Common myeloid progenitor, CD34-positive (primary cell): Measurements from ENCODE around the gene RIPK1.

Source experiments
- CTCF ChIA-PET: fragments of 350-600 bp; sonication (Branson Sonifier 250); formaldehyde crosslinking; loops from one replicate; lab custom pipeline; 2021; ENCODE audit warnings: antibody characterized with exemption; lab: Charles Lee
- POLR2A ChIA-PET: fragments of 350-600 bp; sonication (Branson Sonifier 250); formaldehyde crosslinking; loops from one replicate; lab custom pipeline; 2021; ENCODE audit warnings: antibody characterized with exemption; lab: Charles Lee
- DNase-seq, 3 donors: peaks; one replicate each; pipeline versions ENCODE4 v3.0.0 to v3.0.0-alpha.2; 2013
- H3K27ac ChIP-seq, 2 experiments: 1 replicate in 1 of 2; 2 replicates in 1 of 2; pipeline ENCODE4 v1.7.0; 2013; ENCODE audit warnings: inconsistent platforms in 2 of 2, low read length in 2 of 2, mild to moderate bottlenecking in 2 of 2, low read depth in 1 of 2, moderate library complexity in 1 of 2; ENCODE audit not compliant: severe bottlenecking in 2 of 2, insufficient read depth in 1 of 2, poor library complexity in 1 of 2
- H3K27me3 ChIP-seq, 5 experiments: replicated peaks in 2 of 5; 1 replicate in 3 of 5; 2 replicates in 2 of 5; pipeline versions ENCODE4 v1.6.1 to v1.7.0; 2013; ENCODE audit warnings: low read length in 4 of 5, mild to moderate bottlenecking in 2 of 5, moderate library complexity in 2 of 5, inconsistent platforms in 1 of 5; ENCODE audit not compliant: insufficient read depth in 5 of 5, control insufficient read depth in 4 of 5
- H3K36me3 ChIP-seq, 4 experiments: 1 replicate in 2 of 4; 2 replicates in 2 of 4; pipeline versions ENCODE4 v1.6.1 to v1.7.0; 2013; ENCODE audit warnings: low read length in 3 of 4, control low read depth in 1 of 4, mild to moderate bottlenecking in 1 of 4; ENCODE audit not compliant: control insufficient read depth in 4 of 4, insufficient read depth in 4 of 4
- H3K4me1 ChIP-seq, 4 experiments: 1 replicate in 3 of 4; 2 replicates in 1 of 4; pipeline versions ENCODE4 v1.6.1 to v1.7.1; 2013; ENCODE audit warnings: low read length in 3 of 4, mild to moderate bottlenecking in 3 of 4, control low read depth in 1 of 4, inconsistent platforms in 1 of 4, moderate library complexity in 1 of 4; ENCODE audit not compliant: control insufficient read depth in 4 of 4, insufficient read depth in 4 of 4; ENCODE audit errors: control extremely low read depth in 1 of 4
- H3K4me3 ChIP-seq, 7 experiments: 1 replicate in 4 of 7; 2 replicates in 3 of 7; pipeline versions ENCODE4 v1.5.1 to v1.7.0; 2013; ENCODE audit warnings: mild to moderate bottlenecking in 7 of 7, low read length in 6 of 7, moderate library complexity in 6 of 7, inconsistent platforms in 2 of 7, low read depth in 2 of 7, control low read depth in 1 of 7; ENCODE audit not compliant: insufficient read depth in 4 of 7, control insufficient read depth in 1 of 7; ENCODE audit errors: extremely low read depth in 1 of 7
- H3K9me3 ChIP-seq, 5 experiments: 1 replicate in 4 of 5; 2 replicates in 1 of 5; pipeline versions ENCODE4 v1.6.1 to v1.7.1; 2013; ENCODE audit warnings: low read length in 4 of 5, mild to moderate bottlenecking in 2 of 5, inconsistent platforms in 1 of 5, low read depth in 1 of 5, moderate library complexity in 1 of 5; ENCODE audit not compliant: control insufficient read depth in 4 of 5, insufficient read depth in 2 of 5; ENCODE audit errors: control extremely low read depth in 1 of 5
- WGBS: methylation state at CpG from one replicate; pipeline ENCODE4 v1.1.5; 2013; ENCODE audit not compliant: insufficient coverage; 5-methylcytosine and 5-hydroxymethylcytosine counted together

RIPK1 gene

GRCh38 chr6:3114377-3114776, 46.1 kb downstream of the RIPK1 start:
- peaks cover 7 to 12% (median 11%) of the 10 kb centered on the region in 4 experiments for H3K4me1 ChIP-seq
- H3K27me3 ChIP-seq, result no peaks in the 10 kb centered on the region
- CTCF ChIA-PET, result no interaction called here
- no peaks in the 10 kb centered on the region for H3K9me3 ChIP-seq
- no peak for DNase-seq
- H3K36me3 ChIP-seq, result peaks cover 8 to 54% (median 38%) of the 10 kb centered on the region in 4 experiments
- WGBS, result 100% methylated on average over 3 of the region's 6 CpGs
- POLR2A ChIA-PET, result no interaction called here
- no peak overlapping the region for H3K4me3 ChIP-seq
- no peak overlapping the region for H3K27ac ChIP-seq

- H3K27me3 ChIP-seq, result no peaks in the 10 kb centered on the region
- peak in 1 of 3 donors; percentile 1 for DNase-seq
- WGBS, result 2% methylated on average over 5 of the region's 8 CpGs
- H3K4me1 ChIP-seq, result peaks cover 7 to 13% (median 12%) of the 10 kb centered on the region in 4 experiments
- ChIA-PET CTCF (no interaction called here), POLR2A (no interaction called here)
- H3K27ac ChIP-seq, result peak overlapping the region; percentile 71 to 89
- peak overlapping the region; percentile 77 to 95 (median 92) for H3K4me3 ChIP-seq
- H3K36me3 ChIP-seq, result peaks cover 0 to 24% (median 20%) of the 10 kb centered on the region in 4 experiments
- H3K9me3 ChIP-seq, result no peaks in the 10 kb centered on the region
Measured at GRCh38 chr6:3117912-3118352, 49.6 kb downstream of the RIPK1 start.

GRCh38 chr6:3118353-3119039, 50.2 kb downstream of the RIPK1 start, which contains the start of gene BPHL:
Gene BPHL, plus strand, starts transcription at chr6:3118711. Its CDS starts 30 bp downstream, at chr6:3118741.
- CTCF ChIA-PET, result no interaction called here

GRCh38 chr6:3119040-3119723, 50.9 kb downstream of the RIPK1 start:
- Histone ChIP-seq H3K27ac (peak overlapping the region in 1 of 2 experiments; percentile 53), H3K4me1 (peaks cover 7 to 13% (median 12%) of the 10 kb centered on the region in 4 experiments), H3K4me3 (peak overlapping the region; percentile 77 to 95 (median 92)), H3K36me3 (peaks cover 0 to 12% (median 10%) of the 10 kb centered on the region in 4 experiments), H3K27me3 (no peaks in the 10 kb centered on the region), H3K9me3 (no peaks in the 10 kb centered on the region)
- WGBS, result under 1% methylated on average over 14 of the region's 19 CpGs
- ChIA-PET POLR2A (interaction anchor here (0.6 kb wide), 2 partner anchors 329 to 353 kb away, joined by 3 to 4 read pairs; no protein-coding TSS in a partner anchor), CTCF (interaction anchor here (0.5 to 1.5 kb wide), 6 partner anchors 18 to 957 kb away, joined by 3 to 7 read pairs (median 4); partner anchors contain the start of gene PSMG4)
- peak in 2 of 3 donors; percentile 3 to 47 for DNase-seq

More at GRCh38 chr6:3118353-3119039, 50.2 kb downstream of the RIPK1 start, which contains the start of gene BPHL:
- POLR2A ChIA-PET, result interaction anchor here (0.6 kb wide), 1 partner anchor 328 kb away, joined by 3 read pairs; no protein-coding TSS in a partner anchor
- Histone ChIP-seq H3K27ac (peak within 1 kb of the TSS; percentile 71 to 89), H3K9me3 (no peaks in the 10 kb centered on the region), H3K4me3 (peak within 1 kb of the TSS; percentile 77 to 95 (median 92)), H3K27me3 (no peaks in the 10 kb centered on the region), H3K4me1 (peaks cover 7 to 13% (median 12%) of the 10 kb centered on the region in 4 experiments), H3K36me3 (peaks cover 0 to 18% (median 15%) of the 10 kb centered on the region in 4 experiments)
- DNase-seq, result peak; percentile 91 to 96 (median 94)
- WGBS, result 0% methylated on average over 63 of the region's 89 CpGs

GRCh38 chr6:3120765-3121089, 52.4 kb downstream of the RIPK1 start:
- Histone ChIP-seq H3K4me1 (peaks cover 7 to 13% (median 12%) of the 10 kb centered on the region in 4 experiments), H3K9me3 (no peaks in the 10 kb centered on the region), H3K27ac (no peak overlapping the region), H3K36me3 (no peaks in the 10 kb centered on the region), H3K27me3 (no peaks in the 10 kb centered on the region), H3K4me3 (no peak overlapping the region)
- CTCF ChIA-PET, result no interaction called here
- POLR2A ChIA-PET, result interaction anchor here (0.6 kb wide), 1 partner anchor 353 kb away, joined by 3 read pairs; no protein-coding TSS in a partner anchor
- WGBS, result 100% methylated on average over 4 of the region's 5 CpGs
- DNase-seq, result no peak

- WGBS, result 96% methylated on average over 9 of the region's 9 CpGs
- CTCF ChIA-PET, result interaction anchor here (0.9 to 1.5 kb wide), 3 partner anchors 42 to 129 kb away, joined by 3 to 7 read pairs (median 4); no protein-coding TSS in a partner anchor
- no peaks in the 10 kb centered on the region for H3K9me3 ChIP-seq
- POLR2A ChIA-PET, result no interaction called here
- H3K27me3 ChIP-seq, result no peaks in the 10 kb centered on the region
- no peak overlapping the region for H3K4me3 ChIP-seq
- no peak overlapping the region for H3K27ac ChIP-seq
- H3K4me1 ChIP-seq, result peaks cover 5 to 10% (median 8%) of the 10 kb centered on the region in 4 experiments
- DNase-seq, result no peak
- H3K36me3 ChIP-seq, result no peaks in the 10 kb centered on the region
Measured at GRCh38 chr6:3122823-3123182, 54.5 kb downstream of the RIPK1 start.
